H1 (cell line): Measurements from ENCODE around the gene NMRK2. TPM values are rescaled to one million over a fixed set of nuclear protein-coding genes. Genes with fewer than 3 reads are reported as not detected.

ENCODE experiments used
- CTCF ChIA-PET: fragments of 300-600 bp; sonication (Branson Sonifier 250); formaldehyde crosslinking; loops from one replicate; lab custom pipeline; 2021; ENCODE audit not compliant: partially characterized antibody; lab: Charles Lee
- POLR2A ChIA-PET: fragments of 300-600 bp; sonication (Branson Sonifier 250); formaldehyde crosslinking; loops from one replicate; lab custom pipeline; 2021; ENCODE audit warnings: inconsistent platforms; ENCODE audit not compliant: partially characterized antibody; lab: Charles Lee
- DNase-seq, 2 experiments: peaks; one replicate each; pipeline versions ENCODE4 v3.0.0 to v3.0.0-alpha.2; 2010 to 2022; ENCODE audit warnings: low spot score in 2 of 2, low read depth in 1 of 2, mixed read lengths in 1 of 2
- FAIRE-seq: peaks from 2 replicates; lab custom pipeline; 2011; peaks lifted over from hg19 to GRCh38; lab: Jason Lieb, UNC
- H2AFZ ChIP-seq: 2 replicates; pipeline ENCODE4 v1.8.1; 2012; ENCODE audit warnings: low read length, inconsistent platforms
- H2AK5ac ChIP-seq: 2 replicates; pipeline ENCODE4 v1.6.1; 2013; ENCODE audit warnings: low read depth, low read length
- H2BK120ac ChIP-seq: replicated peaks from 2 replicates; pipeline ENCODE3; 2013; ENCODE audit warnings: low read depth, low read length, inconsistent platforms
- H2BK12ac ChIP-seq: 2 replicates; pipeline ENCODE4 v1.6.1; 2013; ENCODE audit warnings: low read depth, low read length
- H2BK15ac ChIP-seq: 2 replicates; pipeline ENCODE4 v1.6.1; 2013; ENCODE audit warnings: low read length
- H2BK20ac ChIP-seq: 2 replicates; pipeline ENCODE4 v1.6.1; 2013; ENCODE audit warnings: low read length
- H2BK5ac ChIP-seq: 2 replicates; pipeline ENCODE4 v1.6.1; 2013; ENCODE audit warnings: low read depth, low read length
- H3K14ac ChIP-seq: 2 replicates; pipeline ENCODE4 v1.6.1; 2013; ENCODE audit warnings: inconsistent platforms; ENCODE audit not compliant: insufficient read length
- H3K18ac ChIP-seq: 2 replicates; pipeline ENCODE4 v1.6.1; 2013; ENCODE audit warnings: low read length; ENCODE audit errors: extremely low read depth
- H3K23ac ChIP-seq: 2 replicates; pipeline ENCODE4 v1.6.1; 2013; ENCODE audit warnings: inconsistent platforms; ENCODE audit not compliant: insufficient read length
- H3K23me2 ChIP-seq: 2 replicates; pipeline ENCODE4 v1.6.1; 2013; ENCODE audit warnings: low read depth, low read length
- H3K27ac ChIP-seq: 2 replicates; pipeline ENCODE4 v1.6.1; 2011; ENCODE audit warnings: low read depth, low read length, inconsistent platforms
- H3K27me3 ChIP-seq, 4 experiments: replicated peaks in 1 of 4; 1 replicate in 1 of 4; 2 replicates in 3 of 4; pipeline versions ENCODE4 v1.6.1 to v1.8.1; 2011 to 2013; ENCODE audit warnings: low read length in 3 of 4, mild to moderate bottlenecking in 3 of 4, inconsistent platforms in 2 of 4, mixed read lengths in 2 of 4, moderate library complexity in 1 of 4; ENCODE audit not compliant: control insufficient read depth in 3 of 4, insufficient read depth in 3 of 4; ENCODE audit errors: extremely low read depth in 1 of 4
- H3K36me3 ChIP-seq, 4 experiments: 2 replicates each; pipeline versions ENCODE4 v1.6.1 to v1.8.1; 2011 to 2013; ENCODE audit warnings: mild to moderate bottlenecking in 4 of 4, low read length in 3 of 4, moderate library complexity in 2 of 4, control low read depth in 1 of 4, inconsistent platforms in 1 of 4; ENCODE audit not compliant: insufficient read depth in 4 of 4, control insufficient read depth in 2 of 4
- H3K4ac ChIP-seq: replicated peaks from 2 replicates; pipeline ENCODE3; 2013; ENCODE audit warnings: low read length, low read depth, mixed read lengths, inconsistent platforms; ENCODE audit not compliant: insufficient read length
- H3K4me1 ChIP-seq, 4 experiments: replicated peaks in 1 of 4; 1 replicate in 1 of 4; 2 replicates in 3 of 4; pipeline versions ENCODE4 v1.6.1 to v1.8.1; 2011 to 2013; ENCODE audit warnings: low read length in 3 of 4, inconsistent platforms in 2 of 4, mixed read lengths in 1 of 4; ENCODE audit not compliant: insufficient read depth in 4 of 4, control insufficient read depth in 3 of 4
- H3K4me2 ChIP-seq, 2 experiments: 2 replicates each; pipeline versions ENCODE4 v1.6.1 to v1.8.1; 2011 to 2013; ENCODE audit warnings: low read depth in 2 of 2, low read length in 2 of 2, control low read depth in 1 of 2, inconsistent platforms in 1 of 2, mild to moderate bottlenecking in 1 of 2; ENCODE audit not compliant: insufficient read depth in 1 of 2
- H3K4me3 ChIP-seq, 4 experiments: fragments of 200-600, 300-600 bp in 1 of 4; sonication (generic), shearing (Covaris generic), sonication (Bioruptor Twin) in 1 of 4; 2 replicates each; pipeline versions ENCODE4 v1.5.1 to v1.8.1; 2011 to 2016; ENCODE audit warnings: low read length in 4 of 4, low read depth in 3 of 4, control low read depth in 2 of 4, inconsistent platforms in 2 of 4, mild to moderate bottlenecking in 2 of 4, mixed read lengths in 1 of 4, moderate library complexity in 1 of 4; ENCODE audit not compliant: insufficient read depth in 2 of 4; ENCODE audit errors: extremely low read depth in 1 of 4
- H3K56ac ChIP-seq: replicated peaks from 2 replicates; pipeline ENCODE3; 2013; ENCODE audit warnings: low read depth, mild to moderate bottlenecking, mixed read lengths, low read length, inconsistent platforms; ENCODE audit not compliant: insufficient read length
- H3K79me1 ChIP-seq: 2 replicates; pipeline ENCODE4 v1.6.1; 2013; ENCODE audit warnings: low read depth, low read length, control low read depth
- H3K79me2 ChIP-seq, 2 experiments: 2 replicates each; pipeline versions ENCODE4 v1.6.1 to v1.8.1; 2012 to 2013; ENCODE audit warnings: low read length in 2 of 2, mild to moderate bottlenecking in 2 of 2, inconsistent platforms in 1 of 2; ENCODE audit not compliant: insufficient read depth in 2 of 2, control insufficient read depth in 1 of 2
- H3K9ac ChIP-seq, 4 experiments: replicated peaks in 1 of 4; 1 replicate in 1 of 4; 2 replicates in 3 of 4; pipeline versions ENCODE4 v1.6.1 to v1.8.1; 2011 to 2013; ENCODE audit warnings: low read depth in 3 of 4, low read length in 3 of 4, control low read depth in 2 of 4, mild to moderate bottlenecking in 2 of 4, moderate library complexity in 2 of 4, inconsistent platforms in 1 of 4; ENCODE audit errors: extremely low read depth in 1 of 4
- H3K9me3 ChIP-seq, 2 experiments: 2 replicates each; pipeline versions ENCODE4 v1.6.1 to v1.8.1; 2012 to 2013; ENCODE audit warnings: mild to moderate bottlenecking in 2 of 2, moderate library complexity in 2 of 2, control low read depth in 1 of 2, inconsistent platforms in 1 of 2, low read depth in 1 of 2, low read length in 1 of 2, mixed read lengths in 1 of 2; ENCODE audit not compliant: insufficient read depth in 2 of 2
- H4K20me1 ChIP-seq, 2 experiments: replicated peaks in 1 of 2; 2 replicates each; pipeline versions ENCODE3 to v1.8.1; 2011 to 2013; ENCODE audit warnings: inconsistent platforms in 2 of 2, low read length in 2 of 2, mild to moderate bottlenecking in 1 of 2; ENCODE audit not compliant: insufficient read depth in 2 of 2, control insufficient read depth in 1 of 2
- H4K5ac ChIP-seq: 2 replicates; pipeline ENCODE4 v1.6.1; 2013; ENCODE audit warnings: low read length, low read depth, mixed read lengths, inconsistent platforms; ENCODE audit not compliant: insufficient read length
- H4K8ac ChIP-seq: 2 replicates; pipeline ENCODE4 v1.8.0; 2013; ENCODE audit warnings: mild to moderate bottlenecking, moderate library complexity, low read length, inconsistent platforms; ENCODE audit not compliant: insufficient read depth; ENCODE audit errors: extremely low read depth
- H4K91ac ChIP-seq: replicated peaks from 2 replicates; pipeline ENCODE3; 2013; ENCODE audit warnings: low read length, mixed read lengths, inconsistent platforms; ENCODE audit not compliant: insufficient read length
- CHD2 ChIP-seq: IDR thresholded peaks from 2 replicates; pipeline ENCODE4 v1.6.1; 2012; ENCODE audit warnings: low read length, improper control_type of control experiment
- KDM1A ChIP-seq: fragments of 200-600, 300-600 bp; sonication (generic); IDR thresholded peaks from 2 replicates; pipeline ENCODE4 v1.7.1; 2016; ENCODE audit warnings: mild to moderate bottlenecking, low read length, borderline replicate concordance
- POLR2A ChIP-seq, 2 experiments: IDR thresholded peaks; 1 replicate in 1 of 2; 2 replicates in 1 of 2; pipeline ENCODE4 v1.6.1; 2011; ENCODE audit warnings: low read depth in 2 of 2, low read length in 2 of 2, mild to moderate bottlenecking in 2 of 2; ENCODE audit errors: control extremely low read depth in 1 of 2
- WGBS, 2 experiments: shearing (Covaris generic) in 1 of 2; methylation state at CpG; one replicate each; pipeline versions ENCODE4 v1.1.6 to v1.1.7; 2013 to 2015; ENCODE audit warnings: low lambda C conversion rate in 2 of 2, mixed read lengths in 2 of 2, inconsistent platforms in 1 of 2, low coverage in 1 of 2, missing lambda C conversion rate in 1 of 2; ENCODE audit not compliant: insufficient replicate concordance in 2 of 2, insufficient coverage in 1 of 2, insufficient read length in 1 of 2; ENCODE audit errors: extremely low coverage in 1 of 2, missing lambda C conversion rate in 1 of 2; 5-methylcytosine and 5-hydroxymethylcytosine counted together
- polyA plus RNA-seq, 7 experiments: library from polyadenylated mRNA; depleted of rRNA in 3 of 7; stranded (reverse) in 5 of 7; unstranded in 2 of 7; fragments of >200 nt in 5 of 7; fragments of 200-250 nt in 2 of 7; gene quantifications; 1 replicate in 5 of 7; 2 replicates in 1 of 7; 4 replicates in 1 of 7; pipeline versions ENCODE4 v1.2.1 to v1.2.3, GENCODE V29; 2011 to 2013; ENCODE audit warnings: missing spikeins in 2 of 7, mixed read lengths in 2 of 7
- total RNA-seq: library from RNA; stranded (reverse); fragmentation: NEBNext Ultra II Directional; extraction: Animal tissue kit (Norgen Biotek cat#: 25700); gene quantifications from 2 replicates; pipeline ENCODE4 v1.2.1, GENCODE V29; 2021
- TF ChIP-seq, protein P1 (sequence below): IDR thresholded peaks from 2 replicates; pipeline ENCODE4 v1.6.1; 2011; ENCODE audit warnings: low read depth, mild to moderate bottlenecking, low read length; ENCODE audit not compliant: insufficient read depth

NMRK2 gene
- total and polyA plus RNA-seq, 2 of the 8 experiments (the other 6 are each of a cell fraction or from before 2014, with no cell fraction given) = 87.4 to 206 TPM

DNA sequence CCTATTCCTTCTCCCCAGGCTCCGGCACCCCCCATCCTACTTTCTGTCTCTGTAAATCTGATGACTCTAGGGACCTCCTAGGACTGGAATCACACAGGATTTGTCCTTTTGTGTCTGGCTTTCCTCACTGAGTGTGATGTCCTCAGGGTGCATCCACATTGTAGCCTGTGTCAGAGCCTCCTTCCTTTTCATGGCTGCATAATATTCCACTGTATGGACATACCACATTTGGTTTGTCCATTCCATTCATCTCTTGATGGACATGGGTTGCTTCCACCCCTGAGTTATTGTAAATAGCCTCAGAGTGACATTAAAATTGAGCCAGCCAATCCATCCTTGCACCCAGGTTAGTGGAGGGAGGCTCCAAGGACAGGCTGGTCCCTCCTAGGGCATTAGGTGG, 22.8 kb upstream of the NMRK2 start:
- POLR2A ChIA-PET = interaction anchor here (1.1 kb wide), 1 partner anchor 19 kb away, joined by 4 read pairs; no protein-coding TSS in a partner anchor
- no peak for FAIRE-seq
- TF ChIP-seq KDM1A (peak; percentile 95), CHD2 (no peak), POLR2A (IDR thresholded peaks at IDR 0.05; ENCODE audit: control extremely low read depth in 1 of 2, low read depth in 2 of 2, low read length in 2 of 2) (no peak)
- TF ChIP-seq, protein P1, sequence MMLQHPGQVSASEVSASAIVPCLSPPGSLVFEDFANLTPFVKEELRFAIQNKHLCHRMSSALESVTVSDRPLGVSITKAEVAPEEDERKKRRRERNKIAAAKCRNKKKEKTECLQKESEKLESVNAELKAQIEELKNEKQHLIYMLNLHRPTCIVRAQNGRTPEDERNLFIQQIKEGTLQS = no peak

More for the DNA sequence above, 22.8 kb upstream of the NMRK2 start:
- H3K9me3 ChIP-seq = peaks cover 11 to 16% of the 10 kb centered on the region in 2 experiments
- no peak overlapping the region for H3K9ac ChIP-seq
- H3K79me2 ChIP-seq = no peaks in the 10 kb centered on the region
- no peak overlapping the region for H3K4ac ChIP-seq
- H3K27me3 ChIP-seq = no peaks in the 10 kb centered on the region
- no peaks in the 10 kb centered on the region for H3K79me1 ChIP-seq
- H3K23ac ChIP-seq = no peak overlapping the region
- no peaks in the 10 kb centered on the region for H3K23me2 ChIP-seq
- H4K8ac ChIP-seq = no peak overlapping the region
- no peak overlapping the region for H2AFZ ChIP-seq
- no peak overlapping the region for H2BK120ac ChIP-seq
- no peak overlapping the region for H3K4me2 ChIP-seq
- no peak overlapping the region for H2BK15ac ChIP-seq
- DNase-seq = no peak
- H3K4me1 ChIP-seq = no peaks in the 10 kb centered on the region
- no peak overlapping the region for H2AK5ac ChIP-seq
- H3K14ac ChIP-seq = no peak overlapping the region
- H4K20me1 ChIP-seq = peaks cover 0 to 3% of the 10 kb centered on the region in 2 experiments
- no peak overlapping the region for H2BK20ac ChIP-seq
- H3K27ac ChIP-seq = no peak overlapping the region
- no peak overlapping the region for H2BK5ac ChIP-seq
- 94% methylated on average over 1 of the region's 1 CpG; no CpG with 5 or more reads in 1 of the 2 experiments for WGBS, 2 experiments
- no peak overlapping the region for H2BK12ac ChIP-seq
- no peak overlapping the region for H3K56ac ChIP-seq
- H3K4me3 ChIP-seq = no peak overlapping the region
- no peak overlapping the region for H4K91ac ChIP-seq
- peaks cover 7 to 43% (median 27%) of the 10 kb centered on the region in 4 experiments for H3K36me3 ChIP-seq
- H4K5ac ChIP-seq = no peak overlapping the region
- no peak overlapping the region for H3K18ac ChIP-seq
- CTCF ChIA-PET = no interaction called here
